Fibroblast of lung (primary cell): ENCODE data around the gene PDCD10.

Source experiments
- CTCF ChIP-seq, 2 donors: IDR thresholded peaks in 1 of 2; conservative IDR thresholded peaks in 1 of 2; 1 replicate in 1 of 2; 2 replicates in 1 of 2; pipeline ENCODE4 v1.5.1; 2011 to 2012; ENCODE audit warnings: low read length in 2 of 2, control low read depth in 1 of 2, inconsistent platforms in 1 of 2, low read depth in 1 of 2, mild to moderate bottlenecking in 1 of 2
- EZH2 ChIP-seq: IDR thresholded peaks from 2 replicates; pipeline ENCODE4 v1.5.1; 2012; ENCODE audit warnings: low read length, control low read depth, mild to moderate bottlenecking; ENCODE audit errors: missing control alignments

DNA sequence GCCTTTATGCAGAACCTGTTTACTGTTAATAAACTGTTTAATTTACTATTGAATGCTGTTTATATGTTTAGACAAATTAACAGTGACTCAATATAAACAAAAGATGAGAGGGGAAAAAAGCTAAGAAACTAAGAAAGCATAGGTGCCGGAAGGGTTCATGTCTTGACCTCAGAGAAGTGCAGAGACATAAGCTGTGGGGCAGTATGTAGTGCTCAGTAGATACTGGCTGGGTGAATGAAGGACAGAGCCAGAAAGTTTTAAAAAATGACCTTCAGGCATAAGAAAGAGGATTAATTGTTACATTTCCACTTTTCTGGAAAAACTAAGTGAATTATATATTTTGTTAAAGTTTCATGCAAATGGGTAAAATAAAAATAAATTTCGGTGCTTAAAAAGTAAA, 15.0 kb upstream of the PDCD10 start:
- TF ChIP-seq CTCF (conservative IDR thresholded peaks at IDR 0.05 in 1 of 2, IDR thresholded peaks at IDR 0.05 in 1 of 2; ENCODE audit: low read depth in 1 of 2, low read length in 2 of 2) (no peak), EZH2 (no peak)
